ENCODE data around the gene TTI1. TPM values are rescaled to one million over a fixed set of nuclear protein-coding genes. Genes with fewer than 3 reads are reported as not detected.

Gene TTI1
- total RNA-seq, 1 donor from 2014 or later: 52.1 TPM

- DNase-seq (ENCODE audit: low spot score): no peak
- Histone ChIP-seq H3K4me2 (peak overlapping the region; percentile 91), H3K4me1 (peaks cover 27% of the 10 kb centered on the region), H3K36me3 (peaks cover 12% of the 10 kb centered on the region), H3F3A (ENCODE audit: low read depth) (no peaks in the 10 kb centered on the region), H3K4me3 (peak overlapping the region; percentile 80), H3K27me3 (no peaks in the 10 kb centered on the region), H4K20me1 (ENCODE audit: low read depth) (no peaks in the 10 kb centered on the region), H3K79me2 (ENCODE audit: low read depth) (peaks cover 96% of the 10 kb centered on the region), H3K27ac (no peak overlapping the region), H2AFZ (replicated peaks) (peak overlapping the region; percentile 94), H3K9ac (peak overlapping the region; percentile 90), H3K9me3 (ENCODE audit: low read depth) (no peaks in the 10 kb centered on the region)
- Mint-ChIP-seq H3K27ac (peak overlapping the region; percentile 97), H3K36me3 (peaks cover 26% of the 10 kb centered on the region), H3K9me3 (peaks cover 2% of the 10 kb centered on the region), H3K4me1 (peaks cover 35% of the 10 kb centered on the region), H3K27me3 (ENCODE audit: insufficient read depth, low read depth) (peaks cover 4% of the 10 kb centered on the region), H3K4me3 (peak overlapping the region; percentile 98)
- TF ChIP-seq EZH2phosphoT487 (IDR thresholded peaks at IDR 0.05): no peak
- no peak for TF ChIP-seq EZH2 (IDR thresholded peaks at IDR 0.05)
- TF ChIP-seq CTCF (IDR thresholded peaks at IDR 0.05): no peak
Measured at GRCh38 chr20:38034108-38034649, 923 bp upstream of the TTI1 start.

GRCh38 chr20:38032585-38033329 is 499 bp downstream of the TTI1 start:
- H3K36me3 ChIP-seq: peaks cover 12% of the 10 kb centered on the region
- TF ChIP-seq EZH2 (IDR thresholded peaks at IDR 0.05) (no peak), EZH2phosphoT487 (IDR thresholded peaks at IDR 0.05) (no peak), CTCF (IDR thresholded peaks at IDR 0.05) (no peak)
- Mint-ChIP-seq H3K9me3 (peaks cover 10% of the 10 kb centered on the region), H3K36me3 (peaks cover 37% of the 10 kb centered on the region), H3K4me1 (peaks cover 35% of the 10 kb centered on the region), H3K4me3 (peak overlapping the region; percentile 98), H3K27me3 (ENCODE audit: insufficient read depth, low read depth) (peaks cover 4% of the 10 kb centered on the region), H3K27ac (peak overlapping the region; percentile 98)
- no peaks in the 10 kb centered on the region for H4K20me1 ChIP-seq (ENCODE audit: low read depth)
- no peak overlapping the region for H3K27ac ChIP-seq
- peak; percentile 16 for DNase-seq (ENCODE audit: low spot score)
- H3K4me3 ChIP-seq: peak overlapping the region; percentile 80
- no peaks in the 10 kb centered on the region for H3K27me3 ChIP-seq
- H3K9ac ChIP-seq: peak overlapping the region; percentile 90
- H3K4me1 ChIP-seq: peaks cover 27% of the 10 kb centered on the region
- H3F3A ChIP-seq (ENCODE audit: low read depth): no peaks in the 10 kb centered on the region
- H2AFZ ChIP-seq (replicated peaks): peak overlapping the region; percentile 94
- peaks cover 96% of the 10 kb centered on the region for H3K79me2 ChIP-seq (ENCODE audit: low read depth)
- H3K4me2 ChIP-seq: peak overlapping the region; percentile 91
- no peaks in the 10 kb centered on the region for H3K9me3 ChIP-seq (ENCODE audit: low read depth)

- H3K27ac Mint-ChIP-seq: peak overlapping the region; percentile 24
- no peaks in the 10 kb centered on the region for H3K9me3 ChIP-seq (ENCODE audit: low read depth)
- H3F3A ChIP-seq (ENCODE audit: low read depth): no peaks in the 10 kb centered on the region
- peak overlapping the region; percentile 98 for H3K4me3 Mint-ChIP-seq
- TF ChIP-seq EZH2phosphoT487 (IDR thresholded peaks at IDR 0.05): no peak
- no peak for TF ChIP-seq CTCF (IDR thresholded peaks at IDR 0.05)
- no peak for TF ChIP-seq EZH2 (IDR thresholded peaks at IDR 0.05)
- peaks cover 96% of the 10 kb centered on the region for H3K79me2 ChIP-seq (ENCODE audit: low read depth)
- peaks cover 27% of the 10 kb centered on the region for H3K4me1 ChIP-seq
- H2AFZ ChIP-seq (replicated peaks): no peak overlapping the region
- H3K27me3 ChIP-seq: no peaks in the 10 kb centered on the region
- H3K9me3 Mint-ChIP-seq: peaks cover 10% of the 10 kb centered on the region
- peaks cover 12% of the 10 kb centered on the region for H3K36me3 ChIP-seq
- H3K4me1 Mint-ChIP-seq: peaks cover 31% of the 10 kb centered on the region
- DNase-seq (ENCODE audit: low spot score): no peak
- peaks cover 4% of the 10 kb centered on the region for H3K27me3 Mint-ChIP-seq (ENCODE audit: insufficient read depth, low read depth)
- H3K9ac ChIP-seq: no peak overlapping the region
- peak overlapping the region; percentile 80 for H3K4me3 ChIP-seq
- no peak overlapping the region for H3K27ac ChIP-seq
- peaks cover 5% of the 10 kb centered on the region for H4K20me1 ChIP-seq (ENCODE audit: low read depth)
- H3K4me2 ChIP-seq: peak overlapping the region; percentile 91
- H3K36me3 Mint-ChIP-seq: peaks cover 34% of the 10 kb centered on the region
Measured at GRCh38 chr20:38031957-38032356, 1.3 kb downstream of the TTI1 start.

Data from neural progenitor cell (in vitro differentiated cells).